ENCODE results near the gene NIPA2.

GRCh38 chr15:22892333-22892732, 53.9 kb downstream of the NIPA2 start:
- TF ChIP-seq EZH2 (IDR thresholded peaks at IDR 0.05; ENCODE audit: insufficient read depth, low read length), result no peak
- TF ChIP-seq CTCF (IDR thresholded peaks at IDR 0.05; ENCODE audit: insufficient read depth, low read depth, low read length), result no peak

Data from astrocyte (in vitro differentiated cells and primary cell).